ENCODE results near the gene MEF2D.

Gene MEF2D

DNA sequence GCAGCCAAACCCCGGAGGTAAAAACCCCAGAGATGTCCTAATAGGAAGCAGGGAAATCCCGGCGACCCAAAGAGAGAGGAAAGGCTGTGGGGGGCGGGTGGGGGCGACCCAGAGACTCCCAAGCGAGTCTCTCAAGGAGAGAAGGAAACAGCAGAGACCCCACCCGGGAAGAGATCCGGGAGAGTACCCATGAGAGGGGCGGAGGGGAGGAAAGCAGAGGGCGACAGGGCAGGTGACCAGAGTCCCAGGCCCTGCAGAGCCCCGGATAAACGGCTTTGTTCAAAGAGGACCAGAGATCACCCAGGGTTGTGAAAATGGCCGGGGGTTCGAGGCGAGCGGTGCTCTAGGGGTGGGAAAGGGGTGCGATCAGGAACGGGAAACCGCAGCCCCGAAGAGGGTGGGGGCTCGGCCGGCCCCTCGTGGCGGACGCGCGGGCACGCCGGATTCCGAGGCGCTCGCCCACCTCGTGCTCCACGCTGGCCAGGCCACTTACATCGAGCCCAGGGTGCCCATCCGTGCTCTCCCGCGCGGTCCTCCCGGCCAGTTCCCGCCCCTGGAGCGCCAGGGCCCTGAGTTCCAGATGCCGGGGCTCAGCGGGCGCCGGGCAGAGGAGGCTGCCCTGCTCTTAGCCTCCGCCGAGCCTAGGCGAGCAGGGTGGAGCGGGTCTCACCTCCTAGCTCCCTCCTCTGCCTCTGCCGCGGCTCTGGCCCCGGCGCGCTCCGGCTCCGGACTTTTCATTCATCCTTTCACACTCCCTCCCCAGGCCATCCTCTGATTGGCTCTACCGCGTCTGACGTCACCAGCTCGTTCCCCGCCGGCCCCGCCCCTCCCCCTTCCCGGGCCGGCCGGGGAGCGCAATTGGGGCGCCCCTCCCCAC lies 79.3 kb downstream of the MEF2D start:
- DNase-seq (ENCODE audit: low read depth): no peak
- peak overlapping the region; percentile 3 for H3K4me3 ChIP-seq (ENCODE audit: low read depth, low read length)

- H3K4me3 ChIP-seq (ENCODE audit: low read depth, low read length): no peak overlapping the region
- DNase-seq (ENCODE audit: low read depth): no peak
Observed at GRCh38 chr1:156420205-156421061, 80.1 kb downstream of the MEF2D start.

DNA sequence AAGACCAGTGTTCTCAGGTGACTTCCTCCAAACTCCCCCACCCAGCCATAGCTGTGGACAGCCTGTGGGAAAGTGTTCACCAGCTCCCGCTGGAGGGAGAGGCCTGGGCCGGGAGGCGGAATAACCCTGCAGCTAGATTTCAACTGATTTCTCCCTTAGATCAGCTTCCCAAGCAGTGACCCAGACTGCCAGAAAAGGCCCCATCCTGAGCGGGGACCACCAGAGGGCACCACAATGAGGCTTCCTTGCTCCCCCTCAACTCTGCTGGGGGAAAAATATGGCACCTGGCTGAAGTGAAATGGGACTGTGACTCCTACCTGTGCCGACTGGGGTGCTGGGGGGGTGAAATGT lies 80.7 kb downstream of the MEF2D start:
- no peak for DNase-seq (ENCODE audit: low read depth)
- no peak overlapping the region for H3K4me3 ChIP-seq (ENCODE audit: low read depth, low read length)

DNA sequence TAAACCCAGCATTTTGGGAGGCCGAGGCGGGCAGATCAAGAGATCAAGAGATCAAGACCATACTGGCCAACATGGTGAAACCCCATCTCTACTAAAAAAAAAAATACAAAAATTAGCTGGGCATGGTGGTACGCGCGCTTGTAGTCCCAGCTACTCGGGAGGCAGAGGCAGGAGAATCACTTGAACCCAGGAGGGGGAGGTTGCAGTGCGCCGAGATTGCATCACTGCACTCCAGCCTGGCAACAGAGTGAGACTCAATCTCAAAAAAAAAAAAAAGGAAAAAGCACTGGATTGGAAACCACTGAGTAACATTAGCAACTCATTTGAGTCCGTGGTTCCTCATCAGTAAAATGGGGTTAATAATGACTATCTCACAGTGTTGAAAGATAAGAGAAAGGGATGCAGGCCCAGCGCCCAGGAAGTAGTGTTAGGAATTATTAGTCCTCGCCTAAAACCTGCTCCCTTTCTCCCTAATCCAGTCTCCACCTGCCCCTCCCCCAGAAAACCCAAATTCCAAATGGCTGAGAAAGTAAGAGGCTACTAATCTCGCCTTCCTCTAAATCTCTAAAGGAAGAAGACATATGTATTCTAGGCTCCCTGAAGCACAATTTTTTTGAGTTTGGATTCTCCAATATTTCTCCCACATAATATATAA lies 82.0 kb downstream of the MEF2D start:
- H3K4me3 ChIP-seq (ENCODE audit: low read depth, low read length): no peak overlapping the region
- DNase-seq (ENCODE audit: low read depth): no peak

DNA sequence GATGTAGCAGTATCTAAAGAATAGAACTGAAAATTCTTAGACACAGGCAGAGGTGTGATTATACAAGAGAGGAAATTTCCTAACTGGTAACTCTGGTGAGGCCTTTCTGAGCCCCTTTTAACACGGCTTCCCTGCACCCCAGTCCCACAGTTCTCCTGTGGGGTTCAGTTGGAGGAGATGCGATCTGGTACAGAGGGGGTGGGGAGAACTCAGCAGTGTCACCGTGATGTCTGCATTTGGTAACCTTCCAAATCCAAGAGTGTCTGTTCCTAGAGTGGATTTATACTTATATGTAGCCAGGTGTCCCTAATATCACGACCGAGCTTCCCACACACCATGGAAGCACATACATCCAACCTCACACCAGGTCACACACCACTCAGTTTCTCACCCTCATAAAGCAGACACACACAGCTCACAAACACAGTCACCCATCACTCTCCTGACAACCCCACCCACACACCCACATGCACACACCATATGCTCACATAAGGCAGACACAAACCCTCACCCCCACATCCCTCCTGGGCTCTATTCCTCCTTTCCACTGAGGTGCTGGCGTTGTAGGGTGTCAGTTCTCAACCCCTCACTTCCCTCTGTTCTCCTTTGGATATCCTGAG lies 83.1 kb downstream of the MEF2D start:
- H3K4me3 ChIP-seq (ENCODE audit: low read depth, low read length): no peak overlapping the region
- DNase-seq (ENCODE audit: low read depth): no peak

DNA sequence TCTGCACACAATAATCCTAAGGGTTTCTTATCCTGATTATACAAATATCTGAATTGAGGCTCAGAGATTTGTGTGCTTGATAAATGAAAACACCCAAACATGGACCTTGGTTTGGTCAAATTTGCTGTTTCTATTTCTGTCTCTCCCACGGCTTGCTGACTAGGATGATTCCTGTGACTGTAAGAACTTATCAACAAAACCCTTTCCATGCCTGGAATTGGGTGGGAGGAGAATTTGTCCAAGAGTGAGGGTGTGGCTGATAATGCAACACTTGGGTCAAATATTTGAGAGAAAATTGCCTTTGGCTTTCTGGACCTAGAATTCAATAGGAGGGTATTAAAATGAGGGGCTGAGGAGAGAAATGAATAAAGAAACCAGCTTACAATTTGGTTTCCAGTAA lies 83.6 kb downstream of the MEF2D start:
- no peak overlapping the region for H3K4me3 ChIP-seq (ENCODE audit: low read depth, low read length)
- no peak for DNase-seq (ENCODE audit: low read depth)

DNA sequence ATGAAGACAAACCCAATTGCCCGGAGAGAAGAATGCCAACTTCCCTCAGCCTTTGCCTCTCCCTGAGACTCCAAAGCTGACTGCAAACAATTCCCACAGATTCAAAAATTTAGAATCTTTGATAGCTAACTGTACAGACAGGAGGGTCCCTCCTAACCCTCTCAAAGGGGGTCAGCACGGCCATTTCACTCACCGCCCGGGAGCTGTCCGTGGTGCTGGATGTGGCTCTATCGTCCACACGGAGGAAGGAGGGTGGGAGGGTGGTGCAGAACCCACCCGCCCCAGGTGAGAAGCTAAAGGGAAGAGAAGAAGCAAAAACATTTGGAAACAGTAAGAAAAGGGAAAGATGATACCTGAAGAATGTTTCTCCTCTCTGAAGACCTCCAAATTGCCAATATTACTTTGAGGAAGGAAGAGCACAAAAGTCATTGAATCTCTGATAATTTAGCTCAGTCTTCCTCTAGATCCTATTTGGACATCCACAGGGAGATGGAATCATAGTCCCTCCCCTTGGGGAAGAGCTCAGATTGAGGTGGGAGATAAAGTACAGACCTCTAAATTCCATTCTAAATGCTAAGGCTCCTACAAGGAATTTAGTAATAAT lies 86.0 kb downstream of the MEF2D start:
- no peak for DNase-seq (ENCODE audit: low read depth)
- no peak overlapping the region for H3K4me3 ChIP-seq (ENCODE audit: low read depth, low read length)
